Smooth muscle cell (in vitro differentiated cells): ENCODE measurements around the gene SIRT4. TPM values are rescaled to one million over a fixed set of nuclear protein-coding genes. Genes with fewer than 3 reads are reported as not detected.

ENCODE experiments used
- DNase-seq: peaks from one replicate; lab custom pipeline; 2025; ENCODE audit not compliant: unreplicated experiment; lab: John Stamatoyannopoulos, UW
- H2AFZ ChIP-seq: fragments of 200-600 bp; sonication (generic); 2 replicates; pipeline ENCODE4 v1.6.0; 2016; ENCODE audit warnings: antibody characterized with exemption, low read depth, mild to moderate bottlenecking
- H3F3A ChIP-seq: fragments of 200-600 bp; sonication (generic); 2 replicates; pipeline ENCODE4 v1.6.0; 2017; ENCODE audit warnings: antibody characterized with exemption, low read depth
- H3K27ac ChIP-seq: fragments of 200-600 bp; sonication (generic); 2 replicates; pipeline ENCODE4 v1.5.1; 2016; ENCODE audit warnings: low read depth, mild to moderate bottlenecking
- H3K27me3 ChIP-seq: fragments of 200-600 bp; sonication (generic); 2 replicates; pipeline ENCODE4 v1.6.1; 2016; ENCODE audit warnings: low read depth, mild to moderate bottlenecking
- H3K36me3 ChIP-seq: fragments of 200-600 bp; sonication (generic); 2 replicates; pipeline ENCODE4 v1.5.1; 2016; ENCODE audit warnings: low read depth
- H3K4me1 ChIP-seq: fragments of 200-600 bp; sonication (generic); 2 replicates; pipeline ENCODE4 v1.5.1; 2016; ENCODE audit warnings: low read depth
- H3K4me2 ChIP-seq: fragments of 200-600 bp; sonication (generic); 2 replicates; pipeline ENCODE4 v1.6.0; 2016; ENCODE audit warnings: mild to moderate bottlenecking
- H3K4me3 ChIP-seq: fragments of 200-600 bp; sonication (generic); 2 replicates; pipeline ENCODE4 v1.5.1; 2016; ENCODE audit warnings: mild to moderate bottlenecking
- H3K79me2 ChIP-seq: fragments of 200-600 bp; sonication (generic); 2 replicates; pipeline ENCODE4 v1.6.0; 2016; ENCODE audit warnings: low read depth, mild to moderate bottlenecking
- H3K9ac ChIP-seq: fragments of 200-600 bp; sonication (generic); 2 replicates; pipeline ENCODE4 v1.6.0; 2016; ENCODE audit warnings: low read depth
- H3K9me3 ChIP-seq: fragments of 200-600 bp; sonication (generic); replicated peaks from 2 replicates; pipeline ENCODE4 v1.5.1; 2016; ENCODE audit warnings: low read depth
- H4K20me1 ChIP-seq: fragments of 200-600 bp; sonication (generic); 2 replicates; pipeline ENCODE4 v1.6.0; 2016; ENCODE audit warnings: low read depth
- CTCF ChIP-seq: fragments of 200-600 bp; sonication (generic); IDR thresholded peaks from 2 replicates; pipeline ENCODE4 v1.5.1; 2017; ENCODE audit warnings: borderline replicate concordance, mild to moderate bottlenecking, antibody characterized with exemption; ENCODE audit not compliant: insufficient read depth, poor library complexity, severe bottlenecking
- WGBS: methylation state at CpG from one replicate; pipeline ENCODE4 v1.1.7; 2016; ENCODE audit warnings: low lambda C conversion rate; 5-methylcytosine and 5-hydroxymethylcytosine counted together
- polyA plus RNA-seq: library from polyadenylated mRNA; unstranded; fragments of >200 nt; fragmentation: Nextera tagmentation; extraction: Ambion mirVana; gene quantifications from 2 replicates; pipeline ENCODE4 v1.2.1, GENCODE V29; 2016
- total RNA-seq: library from RNA; depleted of rRNA; stranded (reverse); fragments of >200 nt; gene quantifications from 2 replicates; pipeline ENCODE4 v1.2.3, GENCODE V29; 2014

The SIRT4 gene
- total and polyA plus RNA-seq, 2 experiments from 2014 or later = 2.7 to 5.3 TPM

GRCh38 chr12:120292411-120292660 is 9.8 kb upstream of the SIRT4 start:
- Histone ChIP-seq H3K36me3 (no peaks in the 10 kb centered on the region), H3K79me2 (no peaks in the 10 kb centered on the region), H3K4me1 (peaks cover 5% of the 10 kb centered on the region), H4K20me1 (no peaks in the 10 kb centered on the region), H3K9me3 (no peaks in the 10 kb centered on the region), H3K4me2 (peak overlapping the region; percentile 86), H3K4me3 (peak overlapping the region; percentile 64), H3K27ac (peak overlapping the region; percentile 100), H3K9ac (peak overlapping the region; percentile 99), H2AFZ (no peak overlapping the region), H3F3A (peaks cover 5% of the 10 kb centered on the region), H3K27me3 (no peaks in the 10 kb centered on the region)
- no peak for TF ChIP-seq CTCF
- 0% methylated on average over 16 of the region's 17 CpGs for WGBS
- no peak for DNase-seq

DNA sequence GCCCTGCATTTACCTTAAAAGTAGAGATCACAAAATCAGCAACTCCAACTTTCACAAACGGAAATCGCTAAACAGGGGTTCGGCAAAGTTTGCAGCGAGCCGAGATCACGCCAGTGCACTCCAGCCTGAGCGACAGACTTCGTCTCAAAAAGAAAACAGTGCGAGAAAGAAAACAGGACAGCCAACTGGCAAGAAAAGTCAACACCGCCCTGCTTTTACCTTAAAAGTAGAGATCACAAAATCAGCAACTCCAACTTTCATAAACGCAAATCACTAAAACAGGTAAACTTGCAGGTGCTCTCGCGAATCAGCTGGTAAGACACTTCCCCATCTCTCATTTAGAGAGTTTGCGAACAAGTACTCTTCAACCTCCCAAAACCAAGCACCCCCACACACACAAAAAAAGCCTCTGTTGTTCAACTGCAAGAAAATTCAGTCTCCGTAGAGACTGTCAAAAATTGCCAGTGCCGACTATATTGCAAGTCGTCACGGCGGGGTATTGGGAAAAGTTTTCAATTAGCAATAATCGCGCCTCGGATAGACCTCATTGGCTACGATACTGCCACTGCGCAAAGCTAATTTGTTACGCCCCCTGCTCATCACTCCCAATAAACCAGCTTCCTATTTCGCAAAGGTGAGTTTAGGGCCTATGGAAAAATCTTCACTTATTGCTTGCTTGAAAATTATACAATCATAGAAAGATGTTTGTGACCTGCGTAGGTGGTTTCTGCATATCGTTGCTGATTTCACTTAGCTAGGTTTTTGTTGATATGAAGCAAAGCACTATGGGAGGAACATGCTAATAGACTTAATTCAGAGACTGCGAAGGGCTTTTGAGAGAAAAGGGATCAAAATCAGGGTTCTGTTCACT is 9.2 kb upstream of the SIRT4 start, which contains the start of gene RNU4-1:
RNU4-1 (minus strand) TSS at position 577 of the 871 bp plus-strand sequence.
- peak; percentile 45 for DNase-seq
- H3K4me2 ChIP-seq = peak within 1 kb of the TSS; percentile 86
- no peaks in the 10 kb centered on the region for H3K79me2 ChIP-seq
- no peak for TF ChIP-seq CTCF
- H3K4me1 ChIP-seq = peaks cover 5% of the 10 kb centered on the region
- H2AFZ ChIP-seq = peak within 1 kb of the TSS; percentile 89
- no peaks in the 10 kb centered on the region for H4K20me1 ChIP-seq
- H3F3A ChIP-seq = peaks cover 5% of the 10 kb centered on the region
- H3K36me3 ChIP-seq = no peaks in the 10 kb centered on the region
- no peaks in the 10 kb centered on the region for H3K27me3 ChIP-seq
- peak within 1 kb of the TSS; percentile 64 for H3K4me3 ChIP-seq
- WGBS = under 1% methylated on average over 29 of the region's 29 CpGs
- H3K27ac ChIP-seq = peak within 1 kb of the TSS; percentile 100
- peak within 1 kb of the TSS; percentile 99 for H3K9ac ChIP-seq
- no peaks in the 10 kb centered on the region for H3K9me3 ChIP-seq

GRCh38 chr12:120314220-120314619 is 12.1 kb downstream of the SIRT4 start:
- TF ChIP-seq CTCF = no peak

More at GRCh38 chr12:120314220-120314619, 12.1 kb downstream of the SIRT4 start:
- H3K4me1 ChIP-seq = peaks cover 7% of the 10 kb centered on the region
- H3K9me3 ChIP-seq = no peaks in the 10 kb centered on the region
- H4K20me1 ChIP-seq = no peaks in the 10 kb centered on the region
- H3K79me2 ChIP-seq = no peaks in the 10 kb centered on the region
- H3K27ac ChIP-seq = no peak overlapping the region
- H3K27me3 ChIP-seq = no peaks in the 10 kb centered on the region
- no peak overlapping the region for H2AFZ ChIP-seq
- peaks cover 3% of the 10 kb centered on the region for H3F3A ChIP-seq
- H3K4me3 ChIP-seq = no peak overlapping the region
- H3K36me3 ChIP-seq = no peaks in the 10 kb centered on the region
- H3K9ac ChIP-seq = no peak overlapping the region
- no peak overlapping the region for H3K4me2 ChIP-seq
- no peak for DNase-seq
- 59% methylated on average over 5 of the region's 5 CpGs for WGBS
